NCI-H146 (cell line): ENCODE measurements around the gene OSCP1.
A peak's percentile ranks its signal among the peaks of the same experiment; 100 is the strongest.

Experiments used
- DNase-seq: peaks from one replicate; lab custom pipeline; 2025; lab: John Stamatoyannopoulos, UW

Gene OSCP1

DNA sequence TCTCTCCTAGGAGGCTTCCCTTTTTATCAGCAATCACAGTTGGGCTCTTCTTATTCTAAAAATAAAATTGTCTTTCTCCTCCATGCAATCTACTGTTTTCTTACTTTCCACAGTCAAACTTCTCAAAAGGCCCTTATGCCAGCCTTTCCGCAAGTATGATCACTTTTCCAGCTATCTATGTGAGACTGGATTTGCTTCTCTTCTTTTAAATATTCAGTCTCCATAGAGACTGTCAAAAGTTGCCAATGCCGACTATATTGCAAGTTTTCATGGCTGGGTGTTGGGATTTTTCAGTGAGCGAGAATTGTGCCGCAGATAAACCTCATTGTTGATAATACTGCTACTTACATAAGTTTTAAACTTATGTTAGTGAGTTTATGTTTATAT is 47.8 kb downstream of the OSCP1 start:
- DNase-seq, result no peak

GRCh38 chr1:36401602-36402503 is 48.4 kb downstream of the OSCP1 start:
- DNase-seq, result no peak

DNA sequence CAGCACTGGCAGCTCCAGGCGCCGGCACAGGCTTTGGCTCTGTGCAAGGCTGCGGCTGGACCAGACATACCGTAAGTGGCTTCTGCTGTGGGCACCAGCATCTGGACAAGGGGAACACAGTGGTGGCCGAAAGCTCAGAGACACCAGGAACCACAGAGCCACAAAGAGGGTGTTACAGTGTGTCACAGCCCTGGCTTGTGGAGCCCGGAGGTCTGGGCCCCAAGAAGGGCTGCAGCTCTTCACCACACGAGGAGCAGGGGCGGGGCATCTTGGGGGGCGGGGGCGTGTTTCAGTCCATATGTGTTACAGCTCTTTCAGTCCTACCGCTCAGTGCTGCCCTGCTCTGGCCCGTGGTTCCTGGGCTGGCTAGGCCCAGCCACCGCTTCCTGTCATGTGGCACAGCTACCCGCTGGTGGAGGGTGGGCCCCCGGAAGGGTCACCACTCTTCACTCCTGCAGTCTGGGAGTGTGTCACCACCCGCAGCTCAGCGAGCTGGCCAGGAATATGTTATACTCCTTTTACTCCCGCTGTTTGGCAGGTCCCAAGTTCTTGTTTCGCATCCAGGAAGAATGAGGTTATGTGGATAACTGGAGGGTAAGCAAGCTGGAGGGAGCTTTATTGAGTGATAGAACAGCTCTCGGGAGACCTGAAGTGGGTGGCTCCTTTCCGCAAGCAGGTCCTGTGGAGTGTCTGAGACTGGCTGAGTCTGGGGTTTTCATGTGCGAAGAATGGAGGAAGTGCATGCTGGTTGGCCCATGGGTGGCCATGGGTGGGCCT is 49.2 kb downstream of the OSCP1 start:
- no peak for DNase-seq

DNA sequence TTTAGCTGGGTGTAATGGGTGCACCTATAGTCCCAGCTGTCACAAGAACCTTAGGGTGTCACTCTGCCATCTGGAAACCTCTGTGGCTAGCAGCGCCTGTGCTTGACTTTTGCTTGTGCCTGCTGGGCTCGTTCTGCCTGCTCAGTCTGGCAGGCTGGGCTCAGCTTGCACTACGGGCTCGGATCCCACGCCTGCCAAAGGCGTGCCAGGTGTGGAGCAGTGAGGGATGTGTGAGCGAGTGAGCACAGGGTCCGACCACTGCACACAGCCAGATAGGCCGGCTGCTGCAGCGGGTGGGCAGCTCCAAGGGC is 49.8 kb downstream of the OSCP1 start:
- no peak for DNase-seq

- DNase-seq, result no peak
These were observed 51.8 kb downstream of the OSCP1 start for GRCh38 chr1:36398370-36398977.

- DNase-seq, result peak; percentile 86
These were observed 52.6 kb downstream of the OSCP1 start, which contains the start of gene LSM10 for GRCh38 chr1:36397378-36398230. TSS of gene LSM10 (minus strand) at chr1:36397908. CDS start at chr1:36394129, 3,779 bp downstream.

DNA sequence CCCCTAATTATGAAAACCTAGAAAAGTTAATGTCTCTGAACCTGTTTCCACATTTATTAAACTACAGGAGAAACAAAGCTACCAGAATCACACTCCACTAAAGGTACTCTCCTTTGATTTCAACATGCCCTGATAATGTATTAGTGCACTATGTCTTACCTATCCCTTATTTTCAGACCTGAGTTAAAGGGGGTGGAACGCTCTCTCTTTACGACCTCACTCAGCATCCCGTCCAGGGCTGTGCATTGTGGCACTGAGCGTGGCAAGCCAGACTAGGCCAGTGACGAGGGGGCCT is 53.2 kb downstream of the OSCP1 start:
- no peak for DNase-seq

DNA sequence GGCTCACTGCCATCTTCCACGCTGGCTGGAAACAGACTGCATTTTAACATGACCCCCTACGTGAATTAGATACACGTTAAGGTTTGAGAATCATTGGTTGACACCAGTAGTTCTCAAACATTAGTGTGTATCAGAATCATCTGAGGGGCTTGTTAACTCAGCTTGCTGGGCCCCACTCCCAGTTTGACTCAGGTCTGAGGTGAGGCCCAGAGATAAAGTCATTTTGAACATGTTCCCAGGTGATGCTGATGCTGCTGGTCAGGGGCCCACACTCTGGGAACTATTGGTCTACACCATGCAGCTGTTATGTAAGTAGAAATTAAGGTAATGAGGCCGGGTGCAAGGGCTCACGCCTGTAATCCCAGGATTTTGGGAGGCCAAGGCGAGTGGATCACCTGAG is 53.9 kb downstream of the OSCP1 start:
- DNase-seq, result no peak

- DNase-seq, result no peak
These were observed 56.6 kb downstream of the OSCP1 start for GRCh38 chr1:36393686-36394085.

- DNase-seq, result no peak
These were observed 57.4 kb downstream of the OSCP1 start for GRCh38 chr1:36392836-36393235.

GRCh38 chr1:36391271-36391670 is 59.0 kb downstream of the OSCP1 start:
- no peak for DNase-seq

- DNase-seq, result no peak
These were observed 59.8 kb downstream of the OSCP1 start for GRCh38 chr1:36390411-36390810.

GRCh38 chr1:36389999-36390398 is 60.3 kb downstream of the OSCP1 start:
- DNase-seq, result no peak

- no peak for DNase-seq
These were observed 61.0 kb downstream of the OSCP1 start for GRCh38 chr1:36389261-36389660.

DNA sequence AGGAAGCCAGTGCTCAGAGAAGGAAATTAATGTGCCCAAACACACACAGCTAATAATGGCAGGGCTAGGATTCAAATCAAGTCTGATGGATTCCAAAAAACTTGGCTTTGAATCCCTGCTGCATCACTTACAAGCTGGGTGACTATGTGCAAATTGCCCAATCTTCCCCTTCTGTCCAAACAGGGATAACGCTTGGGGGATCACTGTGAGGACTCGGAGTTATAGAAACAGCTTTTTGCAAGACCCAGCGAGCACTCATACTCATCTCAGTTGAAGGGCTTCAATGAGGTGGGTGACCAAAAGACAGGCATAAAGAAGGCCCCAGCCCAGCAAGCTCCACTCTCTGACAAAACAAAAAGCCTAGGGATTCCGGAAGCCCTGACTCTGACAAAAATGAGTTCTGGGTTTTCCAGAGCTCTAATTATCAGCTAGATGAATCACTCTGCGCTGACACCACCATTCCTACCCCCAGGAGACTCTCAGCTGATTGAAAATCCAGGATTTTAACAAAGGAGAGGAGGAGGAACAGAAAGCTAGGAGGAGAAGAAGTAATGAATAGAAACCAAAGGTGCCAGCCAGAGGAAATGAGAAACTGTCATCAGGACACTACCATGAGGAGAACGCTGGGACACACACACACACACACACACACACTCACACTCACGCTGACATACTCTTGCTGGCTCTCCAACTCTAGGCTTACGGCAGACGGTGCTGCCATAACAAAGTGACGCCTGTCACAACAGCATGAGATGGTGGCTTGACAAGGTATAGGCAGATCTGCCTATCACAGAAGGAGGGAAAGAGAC is 62.9 kb downstream of the OSCP1 start:
- DNase-seq, result no peak

GRCh38 chr1:36386265-36387140 is 63.7 kb downstream of the OSCP1 start:
- DNase-seq, result peak; percentile 76

- DNase-seq, result peak; percentile 98
These were observed 64.6 kb downstream of the OSCP1 start, which contains the start of gene STK40 for GRCh38 chr1:36385410-36386264. TSS of gene STK40 (minus strand) at chr1:36385924. CDS start at chr1:36361332, 24,592 bp downstream.

GRCh38 chr1:36384542-36385409 is 65.5 kb downstream of the OSCP1 start:
- peak; percentile 82 for DNase-seq
